ENCODE results near the gene SOS1. TPM values are rescaled to one million over a fixed set of nuclear protein-coding genes. Genes with fewer than 3 reads are reported as not detected.
A peak's percentile ranks its signal among the peaks of the same experiment; 100 is the strongest.

SOS1 gene
- total RNA-seq, 2 donors from 2014 or later: 15.3 to 21.3 TPM

- H3K9me3 ChIP-seq: no peaks in the 10 kb centered on the region
- no peaks in the 10 kb centered on the region for H3K36me3 ChIP-seq
- H3K27ac ChIP-seq: no peak overlapping the region
- TF ChIP-seq, protein P1, sequence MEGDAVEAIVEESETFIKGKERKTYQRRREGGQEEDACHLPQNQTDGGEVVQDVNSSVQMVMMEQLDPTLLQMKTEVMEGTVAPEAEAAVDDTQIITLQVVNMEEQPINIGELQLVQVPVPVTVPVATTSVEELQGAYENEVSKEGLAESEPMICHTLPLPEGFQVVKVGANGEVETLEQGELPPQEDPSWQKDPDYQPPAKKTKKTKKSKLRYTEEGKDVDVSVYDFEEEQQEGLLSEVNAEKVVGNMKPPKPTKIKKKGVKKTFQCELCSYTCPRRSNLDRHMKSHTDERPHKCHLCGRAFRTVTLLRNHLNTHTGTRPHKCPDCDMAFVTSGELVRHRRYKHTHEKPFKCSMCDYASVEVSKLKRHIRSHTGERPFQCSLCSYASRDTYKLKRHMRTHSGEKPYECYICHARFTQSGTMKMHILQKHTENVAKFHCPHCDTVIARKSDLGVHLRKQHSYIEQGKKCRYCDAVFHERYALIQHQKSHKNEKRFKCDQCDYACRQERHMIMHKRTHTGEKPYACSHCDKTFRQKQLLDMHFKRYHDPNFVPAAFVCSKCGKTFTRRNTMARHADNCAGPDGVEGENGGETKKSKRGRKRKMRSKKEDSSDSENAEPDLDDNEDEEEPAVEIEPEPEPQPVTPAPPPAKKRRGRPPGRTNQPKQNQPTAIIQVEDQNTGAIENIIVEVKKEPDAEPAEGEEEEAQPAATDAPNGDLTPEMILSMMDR (IDR thresholded peaks at IDR 0.05): no peak
- peaks cover 0 to 6% of the 10 kb centered on the region in 2 donors for H3K4me1 ChIP-seq
- no peak overlapping the region for H3K4me3 ChIP-seq
- H3K27me3 ChIP-seq: no peaks in the 10 kb centered on the region
- DNase-seq (ENCODE audit: low spot score): no peak
Measured at GRCh38 chr2:38957972-38958371, 162.9 kb downstream of the SOS1 start.

- H3K27ac ChIP-seq: no peak overlapping the region
- H3K9me3 ChIP-seq: no peaks in the 10 kb centered on the region
- no peak for DNase-seq (ENCODE audit: low spot score)
- TF ChIP-seq, protein P1 (IDR thresholded peaks at IDR 0.05): no peak
- no peaks in the 10 kb centered on the region for H3K36me3 ChIP-seq
- no peak overlapping the region for H3K4me3 ChIP-seq
- H3K27me3 ChIP-seq: no peaks in the 10 kb centered on the region
- H3K4me1 ChIP-seq: no peaks in the 10 kb centered on the region
Measured at GRCh38 chr2:38951766-38952165, 169.1 kb downstream of the SOS1 start.

DNA sequence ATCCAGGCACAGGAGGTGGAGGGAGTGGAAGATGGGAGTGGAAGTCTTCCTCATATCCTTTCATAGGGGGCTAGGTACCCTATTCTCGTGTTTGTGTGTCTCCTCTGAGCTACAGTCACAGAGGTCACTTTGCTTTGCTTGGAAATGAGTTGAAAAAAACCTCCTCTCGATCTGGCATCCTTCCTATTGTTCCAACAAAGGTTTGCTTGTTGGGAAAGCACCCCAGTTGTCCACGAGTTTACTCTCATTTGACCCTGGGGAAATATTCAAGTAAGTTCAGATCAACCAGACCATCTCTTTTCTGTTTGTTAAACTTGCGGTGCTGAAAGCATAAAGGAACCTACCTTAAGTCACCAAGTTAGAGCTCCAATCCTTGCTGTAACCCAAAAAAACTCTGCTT, 171.9 kb downstream of the SOS1 start:
- Histone ChIP-seq H3K4me3 (no peak overlapping the region), H3K4me1 (no peaks in the 10 kb centered on the region), H3K36me3 (no peaks in the 10 kb centered on the region), H3K27me3 (no peaks in the 10 kb centered on the region), H3K9me3 (no peaks in the 10 kb centered on the region), H3K27ac (no peak overlapping the region)
- TF ChIP-seq, protein P1 (IDR thresholded peaks at IDR 0.05): no peak
- no peak for DNase-seq (ENCODE audit: low spot score)

DNA sequence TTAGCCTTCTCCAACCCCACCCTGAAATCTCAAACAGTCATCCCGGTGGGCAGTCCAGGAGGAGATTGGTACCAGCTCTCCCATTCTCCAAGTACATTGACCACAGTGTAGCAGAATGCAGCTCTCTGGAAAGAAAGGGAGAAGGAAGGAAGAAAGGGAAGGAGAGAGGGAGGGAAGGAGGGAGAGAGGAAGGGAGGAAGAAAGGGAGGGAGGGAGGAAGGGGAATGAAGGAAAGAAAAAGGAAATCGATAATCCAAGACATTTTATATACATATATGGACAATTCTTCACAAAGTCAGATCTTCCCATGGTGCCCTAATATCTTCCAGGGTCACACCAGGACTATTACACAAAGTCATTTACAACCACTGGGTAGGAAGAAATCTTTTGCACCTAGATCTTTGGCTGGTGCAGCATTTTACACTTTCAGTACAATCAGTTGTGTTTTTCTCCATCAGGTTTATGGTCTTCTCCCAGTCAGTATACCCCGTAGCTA, 172.4 kb downstream of the SOS1 start:
- TF ChIP-seq, protein P1 (IDR thresholded peaks at IDR 0.05): no peak
- H3K4me3 ChIP-seq: no peak overlapping the region
- no peaks in the 10 kb centered on the region for H3K27me3 ChIP-seq
- no peaks in the 10 kb centered on the region for H3K9me3 ChIP-seq
- no peak for DNase-seq (ENCODE audit: low spot score)
- H3K27ac ChIP-seq: no peak overlapping the region
- H3K36me3 ChIP-seq: no peaks in the 10 kb centered on the region
- H3K4me1 ChIP-seq: no peaks in the 10 kb centered on the region

GRCh38 chr2:38947241-38948239, 173.3 kb downstream of the SOS1 start:
- H3K4me3 ChIP-seq: no peak overlapping the region
- peak; percentile 68 for DNase-seq (ENCODE audit: low spot score)
- TF ChIP-seq, protein P1 (IDR thresholded peaks at IDR 0.05): peak; percentile 32 to 71
- no peaks in the 10 kb centered on the region for H3K9me3 ChIP-seq
- no peaks in the 10 kb centered on the region for H3K36me3 ChIP-seq
- H3K27ac ChIP-seq: no peak overlapping the region
- no peaks in the 10 kb centered on the region for H3K27me3 ChIP-seq
- H3K4me1 ChIP-seq: no peaks in the 10 kb centered on the region
